SK-N-MC (cell line): Measurements from ENCODE around the gene EGFR.

Experiments
- DNase-seq: peaks from one replicate; pipeline ENCODE4 v3.0.0-alpha.2; 2011; ENCODE audit warnings: low read depth, low spot score
- H3K27ac ChIP-seq: fragments of 200-600 bp; sonication (generic); 2 replicates; pipeline ENCODE4 v1.5.1; 2016; ENCODE audit warnings: mixed run types
- H3K36me3 ChIP-seq: fragments of 200-600 bp; sonication (generic); 2 replicates; pipeline ENCODE4 v1.6.1; 2017; ENCODE audit warnings: antibody characterized with exemption, low read length, mixed read lengths; ENCODE audit not compliant: insufficient read depth
- H3K4me3 ChIP-seq: fragments of 200-600 bp; sonication (generic); 2 replicates; pipeline ENCODE4 v1.5.1; 2016
- H3K9ac ChIP-seq: fragments of 200-600 bp; sonication (generic); 2 replicates; pipeline ENCODE4 v1.8.0; 2017; ENCODE audit warnings: mixed run types, mixed read lengths; ENCODE audit not compliant: insufficient read length
- H3K9me3 ChIP-seq: fragments of 200-600 bp; sonication (generic); 2 replicates; pipeline ENCODE4 v1.6.1; 2017; ENCODE audit warnings: low read depth, mild to moderate bottlenecking, antibody characterized with exemption, low read length, moderate library complexity, mixed read lengths
- EZH2 ChIP-seq: fragments of 200-600 bp; sonication (generic); IDR thresholded peaks from one replicate; pipeline ENCODE4 v1.6.1; 2017; ENCODE audit warnings: antibody characterized with exemption
- FOXP2 ChIP-seq: optimal IDR thresholded peaks from 2 replicates; pipeline ENCODE3; 2011; ENCODE audit warnings: mild to moderate bottlenecking, moderate library complexity; ENCODE audit not compliant: insufficient read depth; ENCODE audit errors: extremely low read length, control extremely low read depth
- POLR2AphosphoS5 ChIP-seq: IDR thresholded peaks from 2 replicates; pipeline ENCODE4 v1.6.1; 2012; ENCODE audit warnings: mild to moderate bottlenecking, low read depth, low read length, borderline replicate concordance

EGFR gene

DNA sequence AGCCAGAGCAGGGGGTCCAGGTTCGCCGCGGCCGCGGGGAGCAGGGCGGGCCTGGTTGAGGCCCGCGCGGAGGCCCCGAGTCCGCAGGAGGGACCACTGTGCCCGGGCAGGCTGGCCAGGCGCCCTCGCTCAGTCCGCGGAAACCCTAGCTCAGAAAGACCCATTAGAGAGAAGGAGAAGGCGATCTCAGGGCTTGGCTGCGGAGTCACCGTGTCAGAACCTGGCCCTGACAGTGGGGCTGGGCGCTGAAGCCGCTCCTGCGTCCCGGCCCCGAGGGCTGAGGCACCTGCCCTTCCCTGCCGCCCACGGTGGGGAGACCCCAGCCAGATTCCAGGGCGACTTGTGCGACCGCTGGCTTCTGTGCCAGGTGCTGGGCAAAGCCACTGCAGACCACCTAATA lies 14.2 kb upstream of the EGFR start:
- Histone ChIP-seq H3K27ac (no peak overlapping the region), H3K9ac (no peak overlapping the region), H3K9me3 (no peaks in the 10 kb centered on the region), H3K36me3 (no peaks in the 10 kb centered on the region), H3K4me3 (no peak overlapping the region)
- no peak for DNase-seq
- TF ChIP-seq EZH2 (no peak), POLR2AphosphoS5 (no peak), FOXP2 (no peak)

DNA sequence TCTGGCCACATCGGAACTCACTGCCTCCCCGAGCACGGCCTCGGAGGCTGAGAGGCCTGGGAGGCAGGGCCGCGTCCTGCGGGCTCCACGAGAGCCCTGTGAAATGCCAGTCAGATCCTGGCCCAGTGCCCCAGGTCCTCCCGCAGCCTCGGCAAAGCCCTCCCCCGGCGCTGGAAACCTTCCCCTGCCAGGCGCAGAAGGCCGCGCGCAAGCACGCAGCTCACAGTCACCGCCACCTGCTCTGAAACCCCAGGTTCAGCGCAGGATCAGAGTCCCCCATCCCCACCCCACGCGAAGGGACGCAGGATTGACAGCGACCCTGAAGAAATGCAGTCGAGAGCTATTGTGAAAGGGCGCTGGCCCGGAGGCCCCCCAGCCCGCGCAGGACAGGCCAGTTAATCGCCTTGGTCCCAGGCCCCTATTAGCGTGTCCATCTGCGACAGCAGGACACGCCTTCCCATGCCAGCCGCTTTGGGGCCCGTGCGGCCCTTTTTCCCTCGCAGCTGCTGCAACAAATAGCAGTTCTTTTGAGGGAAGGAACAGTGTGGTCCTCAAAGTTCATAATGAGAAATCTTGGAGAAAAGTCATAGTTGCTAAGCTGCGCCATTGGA lies 13.5 kb upstream of the EGFR start:
- Histone ChIP-seq H3K9ac (no peak overlapping the region), H3K9me3 (no peaks in the 10 kb centered on the region), H3K27ac (no peak overlapping the region), H3K36me3 (no peaks in the 10 kb centered on the region), H3K4me3 (no peak overlapping the region)
- TF ChIP-seq EZH2, result no peak
- TF ChIP-seq FOXP2, result no peak
- TF ChIP-seq POLR2AphosphoS5, result no peak
- DNase-seq, result no peak

DNA sequence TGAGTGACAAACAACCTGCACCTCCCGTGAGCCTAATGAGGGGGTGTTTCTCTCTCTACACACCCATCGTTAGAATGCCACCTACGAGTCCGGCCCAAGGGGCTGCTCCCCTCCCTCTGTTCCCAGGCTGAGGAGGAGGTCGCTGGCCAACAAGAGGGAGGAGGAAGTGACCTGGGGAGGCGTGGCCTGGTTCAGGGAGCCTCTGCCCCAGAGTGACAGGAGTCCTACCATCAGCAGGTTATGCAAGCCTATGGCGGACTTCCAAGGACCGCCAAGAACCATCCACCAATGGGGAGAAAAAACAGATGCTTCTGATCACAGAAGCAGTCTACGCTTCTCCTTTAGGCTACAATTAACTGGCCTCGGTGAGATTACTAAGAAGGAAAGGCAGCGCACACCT lies 12.3 kb upstream of the EGFR start:
- TF ChIP-seq POLR2AphosphoS5 (no peak), EZH2 (no peak), FOXP2 (no peak)
- Histone ChIP-seq H3K36me3 (no peaks in the 10 kb centered on the region), H3K4me3 (no peak overlapping the region), H3K9me3 (no peaks in the 10 kb centered on the region), H3K27ac (no peak overlapping the region), H3K9ac (no peak overlapping the region)
- no peak for DNase-seq

DNA sequence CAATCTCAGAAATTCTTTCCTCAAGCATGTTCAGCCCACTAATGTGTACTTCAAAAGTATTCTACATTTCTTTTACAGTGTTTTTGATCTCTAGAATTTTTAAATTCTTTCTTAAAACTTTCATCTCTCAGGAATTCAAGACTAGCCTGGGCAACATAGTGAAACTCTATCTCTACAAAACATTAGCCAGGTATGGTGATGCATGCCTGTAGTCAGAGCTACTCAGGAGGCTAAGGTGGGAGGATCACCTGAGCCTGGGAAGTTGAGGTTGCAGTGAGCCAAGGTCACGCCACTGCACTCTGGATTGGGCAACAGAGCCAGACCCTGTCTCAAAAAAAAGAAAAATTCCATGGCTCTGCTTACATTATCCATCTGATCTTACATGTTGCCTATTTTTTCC lies 5.0 kb upstream of the EGFR start:
- no peak for TF ChIP-seq FOXP2
- no peak for TF ChIP-seq POLR2AphosphoS5
- TF ChIP-seq EZH2, result no peak
- Histone ChIP-seq H3K4me3 (no peak overlapping the region), H3K9ac (no peak overlapping the region), H3K27ac (no peak overlapping the region), H3K36me3 (no peaks in the 10 kb centered on the region), H3K9me3 (no peaks in the 10 kb centered on the region)
- DNase-seq, result no peak

DNA sequence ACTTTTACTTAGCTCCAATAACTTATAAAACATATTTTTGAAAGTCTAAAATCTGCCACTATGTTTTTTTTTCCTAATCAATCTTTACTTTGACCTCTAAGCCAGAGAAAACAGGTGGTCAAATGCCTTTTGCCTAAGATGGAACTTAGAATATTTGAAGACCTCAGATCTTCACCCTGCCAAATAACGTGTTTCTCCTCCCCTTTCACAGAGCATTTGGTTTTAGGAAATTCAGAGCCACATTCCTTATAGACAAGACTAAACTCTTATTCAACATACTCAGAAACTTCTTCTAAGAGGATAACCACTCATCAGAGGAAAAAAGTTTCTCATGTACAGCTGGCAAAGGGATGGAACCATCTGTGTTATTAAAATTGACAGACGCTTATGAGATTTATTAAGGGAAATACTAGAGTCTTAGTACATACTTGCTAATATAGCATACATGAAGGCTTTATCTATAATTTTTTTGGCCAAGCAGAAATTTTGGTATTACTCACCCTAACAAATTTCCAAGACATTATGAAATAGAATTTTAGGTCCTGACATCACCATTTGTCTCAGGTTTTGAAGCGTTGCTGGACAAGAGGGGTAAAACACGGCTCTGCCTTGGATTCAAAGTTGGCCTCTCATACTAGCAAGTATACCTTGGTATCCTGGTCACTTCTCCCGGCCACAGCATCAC lies 2.6 kb upstream of the EGFR start:
- TF ChIP-seq EZH2 (no peak), POLR2AphosphoS5 (no peak), FOXP2 (no peak)
- Histone ChIP-seq H3K27ac (no peak overlapping the region), H3K36me3 (no peaks in the 10 kb centered on the region), H3K4me3 (no peak overlapping the region), H3K9me3 (no peaks in the 10 kb centered on the region), H3K9ac (no peak overlapping the region)
- DNase-seq, result no peak

DNA sequence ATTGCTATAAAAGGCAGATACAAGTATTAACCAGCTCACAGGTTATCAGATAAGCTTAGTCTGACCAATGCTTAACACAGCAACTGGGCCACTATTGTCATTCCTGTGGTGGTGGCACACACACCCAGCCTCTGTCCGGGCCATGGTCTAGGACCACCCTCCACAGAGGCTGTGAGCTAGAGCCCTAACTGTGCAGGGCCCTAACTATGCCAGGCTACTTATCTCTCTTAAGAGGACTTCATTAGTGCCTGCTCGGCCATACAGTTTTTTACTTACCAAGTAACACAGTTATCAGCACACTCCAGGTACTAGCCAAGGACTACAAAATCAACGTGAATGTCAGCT lies 2.1 kb upstream of the EGFR start:
- H3K9me3 ChIP-seq, result no peaks in the 10 kb centered on the region
- TF ChIP-seq FOXP2 (no peak), EZH2 (no peak), POLR2AphosphoS5 (no peak)
- no peak overlapping the region for H3K4me3 ChIP-seq
- no peak overlapping the region for H3K27ac ChIP-seq
- no peak overlapping the region for H3K9ac ChIP-seq
- no peak for DNase-seq
- no peaks in the 10 kb centered on the region for H3K36me3 ChIP-seq

DNA sequence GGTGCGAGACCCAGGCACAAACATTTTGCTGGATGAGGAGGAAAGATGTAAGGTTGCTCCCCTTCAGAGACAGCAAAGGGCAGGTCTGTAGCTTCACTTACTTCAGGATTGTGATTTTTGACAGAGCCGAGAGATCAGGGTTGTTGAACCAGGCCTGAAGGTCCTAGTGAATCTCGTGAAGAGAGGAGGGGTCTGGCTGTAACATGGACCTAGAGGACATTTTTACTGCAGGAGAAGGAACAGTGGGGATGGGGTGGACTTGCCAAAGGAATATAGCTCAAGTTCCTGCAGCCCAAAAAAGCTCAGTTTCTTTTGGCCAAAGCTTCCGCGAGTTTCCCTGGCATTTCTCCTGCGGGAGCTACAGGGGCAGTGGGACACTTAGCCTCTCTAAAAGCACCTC lies 976 bp upstream of the EGFR start:
- no peak for TF ChIP-seq FOXP2
- no peak for DNase-seq
- H3K9me3 ChIP-seq, result no peaks in the 10 kb centered on the region
- H3K36me3 ChIP-seq, result no peaks in the 10 kb centered on the region
- H3K4me3 ChIP-seq, result no peak overlapping the region
- H3K9ac ChIP-seq, result no peak overlapping the region
- H3K27ac ChIP-seq, result no peak overlapping the region

DNA sequence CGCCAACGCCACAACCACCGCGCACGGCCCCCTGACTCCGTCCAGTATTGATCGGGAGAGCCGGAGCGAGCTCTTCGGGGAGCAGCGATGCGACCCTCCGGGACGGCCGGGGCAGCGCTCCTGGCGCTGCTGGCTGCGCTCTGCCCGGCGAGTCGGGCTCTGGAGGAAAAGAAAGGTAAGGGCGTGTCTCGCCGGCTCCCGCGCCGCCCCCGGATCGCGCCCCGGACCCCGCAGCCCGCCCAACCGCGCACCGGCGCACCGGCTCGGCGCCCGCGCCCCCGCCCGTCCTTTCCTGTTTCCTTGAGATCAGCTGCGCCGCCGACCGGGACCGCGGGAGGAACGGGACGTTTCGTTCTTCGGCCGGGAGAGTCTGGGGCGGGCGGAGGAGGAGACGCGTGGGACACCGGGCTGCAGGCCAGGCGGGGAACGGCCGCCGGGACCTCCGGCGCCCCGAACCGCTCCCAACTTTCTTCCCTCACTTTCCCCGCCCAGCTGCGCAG lies 424 bp downstream of the EGFR start:
- Histone ChIP-seq H3K27ac (no peak overlapping the region), H3K9ac (no peak overlapping the region), H3K36me3 (no peaks in the 10 kb centered on the region), H3K9me3 (no peaks in the 10 kb centered on the region), H3K4me3 (no peak overlapping the region)
- TF ChIP-seq EZH2 (no peak), FOXP2 (no peak), POLR2AphosphoS5 (no peak)
- DNase-seq, result no peak
